SKM-1 treated with dmso at 0.1 percent for 144 hours (cell line): ENCODE data around the gene MINK1.
A peak's percentile ranks its signal among the peaks of the same experiment; 100 is the strongest.

Source experiments
- DNase-seq: peaks from one replicate; lab custom pipeline; 2025; ENCODE audit not compliant: unreplicated experiment; lab: John Stamatoyannopoulos, UW

The MINK1 gene

DNA sequence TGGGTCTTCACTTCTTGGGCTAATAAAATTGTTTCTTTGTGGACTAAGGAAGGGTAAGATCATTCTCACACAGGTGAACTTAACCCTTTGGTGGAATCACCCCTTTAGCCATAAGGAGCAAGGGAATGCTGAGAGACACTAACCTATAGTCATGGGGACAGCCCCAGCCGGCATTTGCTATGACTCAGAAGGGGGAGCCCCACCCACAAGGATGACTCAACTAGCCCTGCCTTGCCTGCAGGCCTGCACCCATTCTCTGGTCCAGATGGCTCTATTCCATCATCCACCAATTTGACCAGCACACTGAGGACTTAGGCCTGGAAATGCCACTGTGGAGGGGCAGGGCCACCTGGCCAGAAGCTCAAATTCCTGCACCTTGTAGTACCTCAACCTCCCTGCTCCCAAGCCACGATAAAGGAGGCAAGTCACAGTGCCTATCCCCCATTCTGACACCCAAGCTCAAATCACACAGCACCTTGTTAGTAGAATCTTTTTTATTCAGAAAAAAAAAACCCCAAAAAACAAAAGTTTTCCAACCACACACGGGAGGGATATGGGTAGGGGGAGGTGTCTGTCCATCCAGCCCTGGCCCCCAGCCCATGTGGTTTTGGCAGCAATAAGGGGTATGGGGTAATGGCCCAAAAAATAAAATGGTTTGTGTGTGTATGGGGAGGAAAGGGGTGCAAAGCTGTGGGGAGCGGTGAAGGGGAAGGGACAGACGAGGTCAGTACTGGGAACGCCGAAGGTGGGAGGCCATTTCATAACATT lies 112.2 kb downstream of the MINK1 start:
- DNase-seq = peak; percentile 9

DNA sequence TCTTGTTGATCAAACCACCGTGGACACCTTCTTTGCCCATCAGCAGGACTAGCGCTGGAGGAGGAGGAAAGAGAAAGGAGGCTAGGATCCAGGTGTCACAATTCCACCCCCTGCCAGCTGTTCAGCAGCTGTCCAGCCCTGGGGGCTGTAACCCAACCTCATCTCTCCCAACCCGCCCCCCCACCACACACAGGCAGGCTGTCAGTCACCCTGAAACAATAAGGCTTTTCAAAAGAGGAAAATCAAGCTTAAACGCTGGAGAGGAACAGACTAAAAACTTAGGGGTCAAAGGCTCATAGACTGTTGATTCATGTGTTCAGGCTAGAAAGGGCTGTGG lies 112.8 kb downstream of the MINK1 start:
- no peak for DNase-seq

DNA sequence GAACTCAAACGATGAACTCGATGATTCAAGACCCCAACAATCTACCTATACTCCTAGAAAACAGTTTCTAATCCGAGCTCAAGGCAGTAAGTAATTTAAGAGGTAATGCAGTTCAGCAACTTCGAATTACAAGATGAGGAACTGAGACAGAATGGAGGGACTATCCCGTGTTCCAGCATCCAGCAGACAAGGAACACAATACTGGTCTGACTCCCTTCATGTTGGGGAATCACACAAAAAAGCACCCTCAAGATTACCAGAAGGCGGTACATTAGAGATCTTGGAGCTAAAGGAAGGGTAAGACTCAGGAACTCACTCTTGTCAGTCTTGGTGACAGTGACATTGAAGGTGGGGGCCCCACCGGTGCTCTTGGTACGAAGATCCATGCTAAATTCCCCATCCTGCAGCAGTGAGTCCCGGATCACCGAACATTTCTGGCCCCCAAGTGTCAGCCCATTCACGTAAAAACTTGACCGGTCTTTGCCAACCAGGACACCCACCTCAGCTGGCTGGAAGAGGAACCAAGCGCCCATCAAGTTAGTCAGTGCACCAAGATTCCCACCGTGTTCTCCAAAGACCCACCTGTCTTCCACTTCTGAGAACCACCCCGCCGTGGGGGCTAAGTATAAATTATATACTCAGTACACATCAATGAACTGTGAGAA lies 113.3 kb downstream of the MINK1 start:
- DNase-seq = no peak

DNA sequence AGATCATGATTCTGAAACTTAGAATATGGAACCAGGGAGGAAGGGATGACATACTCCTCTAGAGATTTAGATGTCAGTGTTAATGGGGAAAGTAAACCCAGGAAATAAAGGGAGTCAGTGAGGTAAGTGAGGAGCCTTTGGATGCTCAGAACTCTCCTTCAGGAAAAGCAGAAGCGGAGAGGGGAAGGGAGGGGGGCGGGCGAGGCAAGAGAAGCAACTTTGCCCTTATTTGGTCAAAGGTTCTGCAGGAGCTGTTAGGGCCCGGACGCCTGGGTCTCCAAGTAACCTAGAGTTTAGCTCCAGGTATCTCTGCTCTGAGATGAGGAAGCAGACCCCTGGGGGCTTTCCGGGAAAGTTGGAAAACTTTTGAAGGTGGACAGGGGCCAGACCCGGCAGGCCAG lies 113.9 kb downstream of the MINK1 start:
- no peak for DNase-seq
